ENCODE data around the gene WNT5A.

GRCh38 chr3:55527361-55527760, 40.3 kb upstream of the WNT5A start:
- TF ChIP-seq POLR2AphosphoS5 (IDR thresholded peaks at IDR 0.05) = no peak
- no peak for TF ChIP-seq POLR2A (IDR thresholded peaks at IDR 0.05; ENCODE audit: low read depth)
- TF ChIP-seq CTCF (IDR thresholded peaks at IDR 0.05) = no peak

Data from esophagus muscularis mucosa (tissue), 3 donors.